Ectodermal cell (in vitro differentiated cells): ENCODE data around the gene SIMC1.

Source experiments
- H3K27ac ChIP-seq: 2 replicates; pipeline ENCODE4 v1.7.0; 2013; ENCODE audit warnings: mild to moderate bottlenecking, low read depth, low read length; ENCODE audit not compliant: insufficient read depth, poor library complexity, severe bottlenecking
- H3K27me3 ChIP-seq: 2 replicates; pipeline ENCODE4 v1.7.0; 2013; ENCODE audit warnings: mild to moderate bottlenecking, low read length; ENCODE audit not compliant: insufficient read depth, control insufficient read depth, poor library complexity, severe bottlenecking
- H3K36me3 ChIP-seq: one replicate; pipeline ENCODE4 v1.7.0; 2013; ENCODE audit warnings: low read length; ENCODE audit not compliant: control insufficient read depth, insufficient read depth
- H3K4me1 ChIP-seq: one replicate; pipeline ENCODE4 v1.7.0; 2013; ENCODE audit warnings: low read length; ENCODE audit not compliant: control insufficient read depth, insufficient read depth
- H3K4me3 ChIP-seq: 2 replicates; pipeline ENCODE4 v1.7.0; 2013; ENCODE audit warnings: low read depth, low read length, control low read depth; ENCODE audit not compliant: insufficient read depth
- H3K9me3 ChIP-seq: 2 replicates; pipeline ENCODE4 v1.7.0; 2013; ENCODE audit warnings: mild to moderate bottlenecking, low read length, moderate library complexity; ENCODE audit not compliant: control insufficient read depth
- WGBS, 2 experiments: methylation state at CpG; one replicate each; pipeline ENCODE4 v1.1.7; 2013; ENCODE audit warnings: missing lambda C conversion rate in 2 of 2; 5-methylcytosine and 5-hydroxymethylcytosine counted together

The SIMC1 gene

DNA sequence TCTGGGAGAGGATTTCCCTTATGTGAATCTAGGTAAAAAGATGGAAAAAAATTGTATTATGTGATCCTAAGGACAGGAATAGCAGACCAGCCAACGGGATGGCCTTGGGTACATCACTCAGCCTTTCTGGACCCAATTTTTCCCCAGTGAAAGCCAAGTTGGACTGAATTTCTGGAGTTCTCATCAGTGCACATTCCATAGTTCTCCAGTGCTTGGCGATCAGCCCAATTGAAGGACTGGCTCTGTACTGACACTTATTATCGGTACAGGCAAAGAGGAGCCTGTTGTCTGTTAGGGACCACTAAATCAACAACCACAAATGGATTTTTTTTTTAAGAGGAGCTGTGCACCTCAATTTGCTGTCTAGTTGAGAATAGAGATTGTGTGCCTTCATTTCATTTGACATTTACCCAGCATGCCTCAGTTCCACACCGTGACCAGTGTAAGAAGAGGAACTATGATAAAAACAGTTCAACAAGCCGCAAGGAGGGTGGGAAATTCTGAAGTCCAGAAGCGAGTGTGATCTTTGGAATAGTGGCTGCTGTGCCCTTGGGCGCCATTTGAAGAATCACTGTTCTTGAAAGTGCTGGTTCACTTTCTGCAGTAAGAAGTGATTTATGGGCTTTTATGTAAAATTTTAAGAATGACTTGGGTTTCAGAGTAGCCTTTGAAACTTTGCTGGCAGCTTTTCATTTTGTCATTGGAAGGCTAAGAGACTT is 135.0 kb downstream of the SIMC1 start:
- H3K27me3 ChIP-seq: no peaks in the 10 kb centered on the region
- WGBS, 2 experiments: 94 to 95% methylated on average over 7 of the region's 7 CpGs
- no peaks in the 10 kb centered on the region for H3K36me3 ChIP-seq
- H3K9me3 ChIP-seq: no peaks in the 10 kb centered on the region
- no peak overlapping the region for H3K27ac ChIP-seq
- H3K4me3 ChIP-seq: no peak overlapping the region
- H3K4me1 ChIP-seq: no peaks in the 10 kb centered on the region

DNA sequence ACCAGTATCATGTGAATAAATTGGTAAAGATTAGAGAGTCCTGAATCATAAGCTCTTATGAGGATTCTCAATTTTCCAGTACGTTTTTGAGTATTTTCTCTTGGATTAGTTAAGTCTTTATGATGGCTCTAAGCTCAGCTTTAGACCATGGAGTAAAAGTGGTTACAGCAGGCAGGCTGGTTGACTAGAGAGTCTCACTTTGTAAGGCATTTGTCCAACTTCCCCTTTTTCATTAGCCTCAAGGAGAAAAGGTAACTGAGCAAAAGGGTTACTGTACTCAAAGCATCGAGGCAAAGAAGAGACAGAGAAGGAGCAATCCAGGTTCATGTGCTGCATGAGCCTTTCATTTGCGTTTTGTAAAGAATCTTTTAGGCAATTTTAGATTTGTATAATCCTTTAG is 141.7 kb downstream of the SIMC1 start:
- H3K9me3 ChIP-seq: no peaks in the 10 kb centered on the region
- no peak overlapping the region for H3K4me3 ChIP-seq
- H3K27me3 ChIP-seq: no peaks in the 10 kb centered on the region
- no peaks in the 10 kb centered on the region for H3K4me1 ChIP-seq
- H3K27ac ChIP-seq: no peak overlapping the region
- peaks cover 6% of the 10 kb centered on the region for H3K36me3 ChIP-seq
- WGBS, 2 experiments: 91 to 92% methylated on average over 3 of the region's 3 CpGs

DNA sequence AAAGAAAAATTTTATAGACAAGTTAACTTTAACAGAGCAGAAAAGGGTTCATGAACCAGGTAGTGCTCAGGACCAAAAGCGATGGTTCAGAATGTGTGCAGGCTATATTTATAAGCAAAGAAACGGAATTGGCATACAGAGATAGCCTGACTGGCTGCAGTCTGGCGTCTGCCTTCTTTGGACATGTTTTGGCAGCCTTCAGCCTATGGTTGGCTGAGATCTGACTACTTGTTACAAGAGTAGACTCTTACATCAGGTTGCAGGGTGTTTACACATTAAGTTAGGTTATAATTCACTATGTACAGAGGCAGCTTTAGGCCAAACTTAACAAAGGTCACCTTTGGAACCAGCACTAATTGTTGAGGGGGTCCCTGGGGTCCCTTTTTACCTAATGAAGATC is 143.2 kb downstream of the SIMC1 start:
- Histone ChIP-seq H3K36me3 (peaks cover 13% of the 10 kb centered on the region), H3K27ac (no peak overlapping the region), H3K9me3 (no peaks in the 10 kb centered on the region), H3K4me1 (no peaks in the 10 kb centered on the region), H3K27me3 (no peaks in the 10 kb centered on the region), H3K4me3 (no peak overlapping the region)
- WGBS, 2 experiments: 82 to 95% methylated on average over 3 of the region's 3 CpGs

DNA sequence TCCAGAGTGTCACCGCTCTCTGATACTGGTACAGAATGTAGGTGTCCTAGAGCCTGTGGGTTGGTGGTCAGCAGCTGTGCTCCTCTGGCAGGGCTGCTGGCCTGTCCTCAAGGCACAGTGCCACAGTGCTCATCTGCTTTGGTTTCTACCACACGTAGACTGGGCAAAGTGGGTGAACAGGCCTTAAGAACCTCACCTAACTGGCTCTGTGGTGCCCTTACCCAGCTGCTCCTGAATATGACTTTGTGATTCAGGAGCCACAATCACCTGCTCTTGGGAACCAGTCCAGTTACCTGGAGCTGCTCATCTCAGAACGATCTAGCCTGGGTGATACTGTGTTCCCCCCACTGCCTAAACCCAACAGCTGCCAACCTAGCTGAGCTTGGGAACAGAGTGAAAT is 143.8 kb downstream of the SIMC1 start:
- no peaks in the 10 kb centered on the region for H3K27me3 ChIP-seq
- no peaks in the 10 kb centered on the region for H3K4me1 ChIP-seq
- no peak overlapping the region for H3K27ac ChIP-seq
- H3K9me3 ChIP-seq: no peaks in the 10 kb centered on the region
- 93 to 95% methylated on average over 3 of the region's 3 CpGs for WGBS, 2 experiments
- H3K4me3 ChIP-seq: no peak overlapping the region
- H3K36me3 ChIP-seq: peaks cover 13% of the 10 kb centered on the region

DNA sequence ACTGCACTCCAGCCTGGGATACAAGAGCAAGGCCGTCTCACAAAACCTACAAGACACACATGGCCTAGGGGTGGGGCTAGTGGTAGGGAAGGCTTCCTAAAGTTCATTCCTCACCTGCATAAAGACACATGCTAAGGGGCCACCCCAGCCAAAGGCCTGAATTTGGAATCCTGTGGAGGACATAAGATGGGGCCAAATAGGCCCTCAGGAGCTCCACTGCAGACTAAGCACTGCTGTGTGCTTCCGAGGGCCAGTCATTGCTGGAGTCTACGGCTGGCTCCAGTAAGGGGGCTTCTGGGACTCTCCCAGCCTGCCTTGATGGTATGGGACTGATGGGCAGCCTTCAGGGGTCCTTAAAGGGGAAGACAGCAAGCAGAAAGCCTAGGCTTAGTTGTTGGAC is 144.5 kb downstream of the SIMC1 start:
- Histone ChIP-seq H3K27ac (no peak overlapping the region), H3K4me3 (no peak overlapping the region), H3K9me3 (no peaks in the 10 kb centered on the region), H3K27me3 (no peaks in the 10 kb centered on the region), H3K4me1 (peaks cover 5% of the 10 kb centered on the region), H3K36me3 (peaks cover 13% of the 10 kb centered on the region)
- 91% methylated on average over 3 of the region's 3 CpGs for WGBS, 2 experiments

DNA sequence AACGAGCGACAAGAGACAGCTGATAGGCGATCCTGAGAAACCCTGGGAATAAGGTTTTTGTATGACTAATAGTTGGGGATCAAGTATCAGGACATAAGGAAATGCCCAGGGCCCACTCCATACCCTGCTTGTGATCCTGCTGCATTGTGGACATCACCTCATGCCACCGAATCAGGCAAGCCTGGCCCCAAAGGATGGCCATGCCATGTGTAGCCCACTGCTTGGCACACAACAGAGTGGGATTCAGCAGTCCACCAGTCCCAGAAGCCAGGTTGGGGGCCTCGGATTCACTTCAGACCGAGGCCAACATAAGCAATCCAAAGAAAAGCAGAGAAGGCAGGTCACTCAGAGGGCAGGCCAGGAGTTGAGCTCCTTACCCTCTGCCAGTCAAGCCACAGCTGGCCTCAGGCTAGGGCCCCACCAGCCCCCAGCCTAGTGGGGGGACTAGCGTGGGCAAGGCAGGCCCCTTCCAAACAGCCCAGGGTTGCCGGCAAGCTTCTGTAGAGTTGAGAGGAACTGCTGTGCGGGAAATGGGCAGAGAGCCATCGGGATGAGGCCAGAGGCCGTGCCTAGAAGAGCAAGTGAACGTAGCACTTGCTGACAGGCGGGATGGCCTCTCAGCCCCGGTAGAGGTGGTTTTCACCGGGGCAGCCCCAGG is 145.2 kb downstream of the SIMC1 start:
- H3K27ac ChIP-seq: no peak overlapping the region
- no peak overlapping the region for H3K4me3 ChIP-seq
- no peaks in the 10 kb centered on the region for H3K27me3 ChIP-seq
- 95 to 96% methylated on average over 15 of the region's 15 CpGs for WGBS, 2 experiments
- H3K9me3 ChIP-seq: no peaks in the 10 kb centered on the region
- peaks cover 13% of the 10 kb centered on the region for H3K36me3 ChIP-seq
- H3K4me1 ChIP-seq: peaks cover 6% of the 10 kb centered on the region

DNA sequence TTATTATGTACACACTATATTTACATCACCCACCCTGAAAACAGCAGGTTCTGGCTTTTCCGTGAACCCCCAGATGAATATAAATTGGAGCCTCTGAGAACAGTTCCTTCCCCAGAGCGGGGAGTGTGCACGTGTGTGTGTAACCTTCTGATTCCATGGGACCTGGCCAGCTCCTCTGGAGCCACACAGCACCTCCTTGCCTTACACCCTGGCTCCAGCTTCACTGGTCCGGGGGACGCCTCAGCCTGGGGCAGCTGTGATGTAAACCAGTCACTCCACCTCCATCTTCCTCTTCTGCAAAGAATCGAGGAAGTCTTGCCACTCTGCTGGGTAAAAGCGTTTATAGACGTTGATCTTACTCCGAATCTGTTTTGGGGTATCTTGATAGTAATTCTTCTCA is 145.7 kb downstream of the SIMC1 start:
- WGBS, 2 experiments: 93 to 96% methylated on average over 9 of the region's 9 CpGs
- Histone ChIP-seq H3K27me3 (no peaks in the 10 kb centered on the region), H3K4me1 (peaks cover 6% of the 10 kb centered on the region), H3K9me3 (no peaks in the 10 kb centered on the region), H3K36me3 (peaks cover 13% of the 10 kb centered on the region), H3K4me3 (no peak overlapping the region), H3K27ac (no peak overlapping the region)

DNA sequence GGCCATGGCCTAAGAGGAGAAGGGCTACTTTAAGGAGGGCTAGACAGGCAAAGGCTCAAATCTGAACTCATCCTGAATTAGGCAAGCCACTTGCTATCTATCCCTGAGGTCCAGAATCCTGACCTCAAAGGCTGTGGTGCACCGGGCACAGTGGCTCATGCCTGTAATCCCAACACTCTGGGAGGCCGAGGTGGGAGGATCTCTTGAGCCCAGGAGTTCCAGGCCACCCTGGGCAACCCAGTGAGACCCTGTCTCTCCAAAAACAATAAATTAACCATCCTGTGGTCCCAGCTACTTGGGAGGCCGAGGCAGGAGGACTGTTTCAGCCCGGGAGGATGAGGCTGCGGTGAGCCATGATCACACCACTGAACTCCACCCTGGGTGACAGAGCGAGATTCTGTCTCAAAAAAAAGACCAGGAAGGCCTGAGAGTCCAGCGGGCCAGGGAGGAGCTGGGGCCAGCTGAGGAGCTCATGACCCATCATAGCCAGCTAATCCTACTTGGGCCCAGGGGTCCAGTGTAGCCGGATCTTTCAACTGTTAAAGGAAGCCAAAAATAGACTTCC is 146.2 kb downstream of the SIMC1 start:
- no peak overlapping the region for H3K4me3 ChIP-seq
- WGBS, 2 experiments: 93 to 94% methylated on average over 8 of the region's 8 CpGs
- H3K27ac ChIP-seq: no peak overlapping the region
- peaks cover 13% of the 10 kb centered on the region for H3K36me3 ChIP-seq
- no peaks in the 10 kb centered on the region for H3K9me3 ChIP-seq
- H3K27me3 ChIP-seq: no peaks in the 10 kb centered on the region
- H3K4me1 ChIP-seq: peaks cover 6% of the 10 kb centered on the region

DNA sequence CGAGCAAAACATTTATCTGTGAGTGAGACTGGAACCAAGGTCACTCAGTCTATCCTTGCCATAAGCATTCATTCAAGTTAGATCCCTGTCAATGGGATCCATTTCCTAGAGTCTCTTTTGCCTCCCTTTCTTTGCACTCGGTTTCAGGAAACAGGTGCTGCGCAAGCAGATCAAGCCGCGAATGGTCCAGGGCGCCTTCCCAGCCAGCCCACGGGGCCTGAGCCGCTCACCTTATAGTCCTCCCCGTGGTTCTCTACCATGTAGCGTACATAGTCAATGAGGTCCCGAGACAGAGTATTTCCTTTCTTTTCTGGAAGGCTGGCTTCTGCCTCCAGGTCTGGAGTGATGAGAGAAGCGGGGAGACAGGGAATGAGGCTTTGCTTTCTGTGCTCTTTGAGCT is 146.8 kb downstream of the SIMC1 start:
- H3K4me1 ChIP-seq: peaks cover 6% of the 10 kb centered on the region
- no peak overlapping the region for H3K27ac ChIP-seq
- H3K27me3 ChIP-seq: no peaks in the 10 kb centered on the region
- H3K9me3 ChIP-seq: no peaks in the 10 kb centered on the region
- no peak overlapping the region for H3K4me3 ChIP-seq
- 93 to 95% methylated on average over 12 of the region's 12 CpGs for WGBS, 2 experiments
- peaks cover 13% of the 10 kb centered on the region for H3K36me3 ChIP-seq

DNA sequence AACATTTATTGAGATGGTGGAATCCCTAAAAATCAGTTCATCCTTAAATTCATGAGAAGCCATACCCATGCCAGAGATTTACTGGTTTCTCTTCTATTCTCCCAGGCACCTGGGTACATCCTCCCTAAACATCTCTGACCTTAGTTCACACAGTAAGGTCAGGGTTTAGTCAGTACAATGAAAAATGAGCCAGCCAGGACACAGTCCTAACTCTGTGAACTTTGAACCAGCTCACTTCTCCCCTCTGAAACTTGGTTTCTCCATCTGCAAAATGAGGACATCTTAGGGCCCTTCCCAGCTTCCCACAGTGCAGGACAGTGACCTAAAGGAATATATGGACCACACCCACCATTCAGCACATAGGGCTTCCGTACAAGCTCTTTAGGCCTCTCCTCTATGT is 148.3 kb downstream of the SIMC1 start:
- 100% methylated on average over 1 of the region's 1 CpG for WGBS, 2 experiments

More for the DNA sequence above, 148.3 kb downstream of the SIMC1 start:
- no peaks in the 10 kb centered on the region for H3K27me3 ChIP-seq
- no peak overlapping the region for H3K4me3 ChIP-seq
- peaks cover 13% of the 10 kb centered on the region for H3K36me3 ChIP-seq
- H3K4me1 ChIP-seq: peaks cover 6% of the 10 kb centered on the region
- H3K27ac ChIP-seq: no peak overlapping the region
- no peaks in the 10 kb centered on the region for H3K9me3 ChIP-seq
